Suppressor macrophage treated with lipopolysaccharide for 4 hours (primary cell): ENCODE results near the gene IRF2.
A peak's percentile ranks its signal among the peaks of the same experiment; 100 is the strongest.

Source experiments
- DNase-seq: peaks from one replicate; pipeline ENCODE4 v3.0.0-alpha.2; 2020

Gene IRF2

DNA sequence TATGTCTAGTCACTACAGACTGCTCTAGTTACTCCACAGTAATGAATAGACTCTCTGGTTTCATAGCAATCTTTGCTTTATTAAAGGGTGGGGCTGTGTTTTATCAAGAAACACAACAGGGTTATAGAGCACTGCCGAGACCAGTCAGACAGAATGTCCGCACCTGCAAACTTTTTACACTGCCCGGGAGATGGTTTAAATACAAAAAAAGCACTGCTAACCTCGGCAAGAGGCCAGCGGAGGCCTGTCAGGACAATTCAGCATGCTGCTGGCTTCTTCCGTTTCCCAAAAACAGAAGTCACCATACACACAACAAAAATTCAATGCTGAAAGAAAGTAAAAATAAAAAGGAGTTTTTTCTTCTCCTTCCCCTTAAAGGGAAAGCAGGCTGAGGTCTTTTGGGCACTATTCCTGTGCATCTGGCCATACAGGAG lies 67.4 kb downstream of the IRF2 start:
- peak; percentile 51 for DNase-seq

DNA sequence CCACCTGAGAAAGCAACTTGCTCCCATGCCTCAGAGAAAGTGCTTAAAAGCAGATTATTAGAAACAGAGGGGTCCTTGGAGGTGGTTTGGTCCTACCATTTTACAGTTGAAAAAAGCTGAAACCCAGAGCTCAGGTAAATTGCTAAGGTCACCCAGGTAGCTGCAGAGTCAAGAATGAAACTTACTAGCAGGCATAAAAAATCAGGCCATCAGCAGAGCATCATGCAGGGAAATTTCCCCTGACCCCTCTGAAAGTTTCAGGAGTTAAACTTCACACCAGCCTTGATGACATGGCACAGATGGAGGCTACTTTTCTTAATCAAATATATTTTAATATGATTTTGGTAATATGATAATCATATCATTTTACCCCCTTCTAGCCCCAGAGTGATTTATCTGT lies 70.3 kb downstream of the IRF2 start:
- DNase-seq: no peak

DNA sequence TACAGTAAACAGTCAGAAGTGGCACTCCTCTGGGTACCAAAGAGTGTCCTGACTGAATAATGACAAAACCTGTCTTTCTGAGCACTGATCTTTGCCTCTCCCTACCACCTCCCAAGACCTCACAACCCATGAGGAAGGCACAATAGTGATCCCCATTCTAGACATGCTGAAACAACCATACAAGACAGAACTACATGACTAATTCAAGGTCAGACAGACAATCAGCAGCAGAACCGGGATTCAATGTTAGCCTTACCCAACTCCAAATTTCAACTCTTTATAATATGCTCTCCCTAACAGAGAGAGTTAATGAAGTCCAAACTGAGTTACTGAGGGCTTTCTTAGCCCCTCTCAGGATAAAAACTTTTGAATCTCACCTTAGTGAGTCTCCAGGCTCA lies 71.0 kb downstream of the IRF2 start:
- DNase-seq: no peak

DNA sequence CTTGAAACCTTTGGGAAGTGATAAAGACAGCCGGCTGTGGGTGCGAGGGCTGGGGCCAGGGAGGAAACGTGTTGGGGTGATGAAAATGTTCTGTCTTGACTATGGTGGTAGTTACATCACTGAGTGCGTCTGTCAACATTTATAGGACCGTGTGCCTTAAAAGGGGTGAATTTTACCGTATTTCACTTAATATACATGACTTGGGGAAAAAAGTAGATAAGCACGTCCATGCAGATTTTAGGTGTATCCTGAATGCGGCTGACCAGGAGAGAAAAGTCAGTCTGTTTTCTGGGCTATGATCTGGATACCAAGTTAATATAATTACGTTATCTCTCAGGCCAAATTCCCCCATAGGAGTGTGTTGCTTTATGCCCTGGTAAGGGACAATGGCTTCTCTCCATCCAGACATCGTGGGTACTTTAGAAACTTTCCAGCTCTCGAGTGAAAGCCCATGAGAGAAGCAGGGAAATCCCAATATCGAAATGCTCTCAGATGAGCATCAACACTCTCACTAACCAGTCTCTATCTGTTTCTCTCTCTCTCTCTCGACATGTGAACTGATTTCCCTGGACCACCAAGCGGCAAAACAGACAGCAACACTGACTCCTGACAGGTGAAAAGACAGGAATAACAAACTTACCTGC lies 71.5 kb downstream of the IRF2 start:
- DNase-seq: no peak

GRCh38 chr4:184402239-184402638 lies 72.1 kb downstream of the IRF2 start:
- no peak for DNase-seq

- DNase-seq: no peak
Observed at GRCh38 chr4:184401397-184402171, 72.8 kb downstream of the IRF2 start.

DNA sequence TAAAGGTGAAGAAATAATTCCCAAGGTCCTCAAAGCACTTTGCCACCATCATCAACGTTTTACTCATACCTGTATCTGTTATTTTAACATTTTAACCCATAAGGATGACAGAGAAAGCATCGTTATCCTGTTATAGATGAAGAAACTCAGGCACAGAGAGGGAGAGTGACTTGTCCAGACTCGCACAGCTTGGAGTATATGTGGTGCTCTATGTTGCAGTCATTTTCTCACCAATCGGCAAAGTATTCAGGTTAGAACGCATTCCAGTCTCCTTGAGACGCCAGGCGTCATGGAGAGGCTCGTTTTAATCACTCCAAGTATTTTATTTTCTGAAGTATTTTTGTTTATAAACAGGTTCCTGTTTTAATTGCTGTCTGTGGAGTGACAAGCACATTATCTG lies 73.5 kb downstream of the IRF2 start:
- no peak for DNase-seq

GRCh38 chr4:184400375-184400870 lies 73.9 kb downstream of the IRF2 start:
- peak; percentile 91 for DNase-seq

- no peak for DNase-seq
Observed at GRCh38 chr4:184399512-184399908, 74.8 kb downstream of the IRF2 start.

GRCh38 chr4:184398741-184399511 lies 75.4 kb downstream of the IRF2 start:
- no peak for DNase-seq

DNA sequence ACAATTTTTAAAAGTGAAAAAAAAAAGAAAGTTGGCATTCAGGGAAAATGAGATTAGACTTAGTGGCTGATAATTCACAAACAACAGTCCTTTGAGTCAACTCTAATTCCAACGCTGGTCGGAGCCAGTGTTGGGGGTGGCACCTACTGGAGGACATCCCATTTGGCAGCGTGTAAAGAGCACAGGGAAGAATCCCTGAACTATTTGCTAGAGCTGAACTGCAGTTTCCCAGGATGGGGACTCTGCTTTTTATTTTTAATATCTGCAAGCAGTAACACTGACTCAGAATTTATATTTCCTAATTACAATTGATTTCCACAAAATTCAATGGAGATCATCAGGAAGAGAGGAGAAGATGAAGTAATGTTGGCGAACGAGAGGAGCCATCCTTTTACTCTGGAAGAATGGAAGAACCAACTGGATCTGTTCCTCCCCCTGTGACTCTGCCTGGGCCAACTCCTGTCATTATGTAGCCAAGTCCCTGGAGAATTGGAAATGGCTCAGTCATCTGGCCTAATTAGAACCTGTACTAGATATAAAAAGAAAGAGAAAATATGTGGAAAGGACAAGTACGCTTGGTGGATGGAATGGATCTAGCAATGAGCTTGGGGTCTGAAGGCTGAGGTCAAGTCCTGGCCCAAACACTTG lies 76.7 kb downstream of the IRF2 start:
- no peak for DNase-seq

DNA sequence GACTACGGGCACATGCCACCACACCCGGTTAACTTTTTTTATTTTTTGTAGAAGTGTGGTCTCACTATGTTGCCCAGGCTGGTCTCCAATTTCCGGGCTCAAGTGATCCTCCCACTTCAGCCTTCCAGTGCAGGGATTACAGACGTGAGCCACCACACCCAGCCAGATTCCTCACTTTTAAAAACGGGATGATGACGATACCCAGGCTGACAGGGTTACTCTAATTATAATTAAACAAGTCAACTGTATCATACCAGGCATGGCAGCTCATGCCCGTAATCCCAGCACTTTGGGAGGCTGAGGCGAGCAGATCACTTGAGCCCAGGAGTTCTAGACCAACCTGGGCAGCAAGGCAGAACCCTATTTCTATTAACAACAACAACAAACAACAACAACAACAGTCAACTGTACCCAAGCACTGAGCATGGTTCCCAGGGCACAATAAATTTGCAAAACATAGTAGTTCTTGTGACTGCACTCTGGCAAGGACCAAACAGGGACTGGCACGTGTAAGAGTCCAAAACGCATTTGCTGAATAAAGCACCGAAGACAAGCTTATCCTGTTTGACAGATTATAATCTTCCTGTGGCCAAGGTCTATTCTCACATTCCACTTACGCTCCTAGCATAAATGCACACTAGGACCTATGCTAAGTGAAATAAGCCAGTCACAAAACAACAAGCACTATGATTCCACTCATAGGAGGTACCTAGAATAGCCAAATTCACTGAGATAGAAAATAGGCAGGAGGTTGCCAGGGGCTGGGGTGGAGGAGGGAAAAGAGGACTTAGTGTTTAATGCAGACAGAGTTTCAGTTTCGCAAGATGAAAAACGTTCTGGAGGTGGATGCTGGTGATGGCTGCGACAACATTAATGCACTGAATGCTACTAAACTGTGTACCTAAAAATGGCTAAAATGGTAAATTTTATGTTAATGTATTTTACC lies 77.5 kb downstream of the IRF2 start:
- DNase-seq: no peak

DNA sequence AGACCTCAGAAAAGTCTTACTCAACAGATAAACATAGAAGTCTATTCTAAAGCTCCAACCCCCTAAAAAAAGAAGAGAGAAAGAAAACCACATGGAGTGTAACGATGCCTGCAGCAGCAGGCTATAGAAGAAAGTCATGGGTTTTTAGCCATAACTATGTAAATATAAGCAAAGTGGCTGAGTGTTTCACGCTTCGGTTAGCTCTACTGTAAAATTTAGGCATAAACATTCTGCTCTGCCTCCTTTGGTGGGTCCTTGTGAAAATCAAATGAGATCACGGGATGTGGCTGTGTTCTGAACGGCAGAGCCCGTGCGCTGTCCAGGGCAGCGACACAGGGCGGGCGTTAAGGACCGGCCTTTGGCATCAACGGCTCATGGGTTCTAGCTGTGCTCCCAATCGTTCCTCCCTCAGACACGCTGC lies 78.4 kb downstream of the IRF2 start:
- DNase-seq: no peak

DNA sequence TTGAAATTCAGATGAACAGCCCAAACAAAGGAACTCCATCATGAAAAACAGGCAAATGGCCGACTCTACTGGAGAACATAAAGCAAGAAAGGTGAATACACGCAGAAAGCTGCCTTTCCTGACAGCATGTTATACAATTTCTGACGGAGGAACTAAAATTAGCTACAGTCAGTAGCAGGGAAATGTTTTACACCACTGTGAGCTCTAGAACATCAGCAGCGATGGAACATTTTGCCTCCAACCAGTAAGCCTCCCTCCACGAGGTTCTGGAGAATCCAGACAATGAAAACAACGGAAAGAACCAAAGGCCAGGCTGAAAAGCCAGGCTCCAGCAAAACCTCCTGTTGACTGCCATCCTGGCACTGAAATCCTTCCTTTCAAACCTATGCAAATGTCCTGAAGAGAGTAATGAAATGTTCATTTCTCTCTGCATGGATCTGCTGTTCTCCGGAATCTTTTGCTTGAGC lies 78.9 kb downstream of the IRF2 start:
- DNase-seq: no peak

DNA sequence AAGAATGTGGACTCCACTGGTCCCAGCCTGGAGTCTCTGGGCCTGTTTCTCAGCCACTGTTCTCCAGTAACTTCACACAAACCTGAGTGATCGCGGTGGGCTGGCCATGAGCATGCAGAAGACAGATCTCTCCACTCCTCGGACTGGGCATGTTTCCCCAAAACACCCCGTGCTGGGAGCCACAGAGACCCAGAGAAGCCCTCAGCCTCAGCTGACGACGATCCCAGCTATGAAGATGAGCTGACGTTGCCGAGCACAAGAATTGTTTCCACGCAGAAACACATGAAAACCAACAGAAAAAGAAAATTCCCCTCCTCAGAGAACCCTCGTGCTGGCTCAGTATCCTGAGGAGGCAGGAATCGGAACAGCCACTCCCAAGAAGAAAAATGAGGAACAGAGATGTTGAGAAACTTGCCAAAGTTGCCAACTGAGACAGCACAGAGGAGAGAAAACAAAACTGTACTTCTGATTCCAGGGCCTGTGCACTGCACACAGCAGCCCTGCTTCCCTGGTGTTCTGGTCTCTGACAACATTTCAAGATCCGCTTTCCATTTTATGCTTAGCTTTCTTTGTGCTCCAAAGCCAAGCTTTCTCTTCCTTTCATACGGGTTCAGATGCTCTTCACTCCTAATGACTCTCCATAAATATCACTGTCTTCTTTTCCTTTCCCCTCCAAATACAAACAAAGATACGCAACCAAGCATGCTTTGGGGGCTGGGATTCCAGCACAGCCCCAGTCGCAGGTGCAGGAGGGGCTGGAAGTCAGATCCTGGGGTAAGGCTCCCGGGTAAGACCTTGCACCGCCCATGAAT lies 81.4 kb downstream of the IRF2 start:
- peak; percentile 96 for DNase-seq

DNA sequence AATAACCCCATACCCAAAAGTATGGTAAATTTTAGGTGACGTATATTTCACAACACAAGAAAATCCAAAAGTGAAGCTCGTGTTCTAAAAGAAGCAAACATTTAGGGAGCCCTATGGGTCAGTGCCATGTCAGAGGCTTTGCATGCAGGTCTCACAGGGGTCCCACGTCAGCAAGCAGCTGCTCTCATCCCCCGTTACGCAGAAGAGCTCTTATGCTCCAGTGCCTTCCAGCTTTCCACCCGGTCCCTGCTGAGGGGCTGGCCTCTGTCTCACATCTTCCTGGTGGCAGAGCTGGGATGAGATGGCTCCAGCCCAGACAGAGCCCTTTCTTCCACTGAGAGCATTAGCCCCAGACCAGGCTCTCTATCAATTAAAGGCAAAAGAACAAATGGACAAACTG lies 82.0 kb downstream of the IRF2 start:
- peak; percentile 26 for DNase-seq

DNA sequence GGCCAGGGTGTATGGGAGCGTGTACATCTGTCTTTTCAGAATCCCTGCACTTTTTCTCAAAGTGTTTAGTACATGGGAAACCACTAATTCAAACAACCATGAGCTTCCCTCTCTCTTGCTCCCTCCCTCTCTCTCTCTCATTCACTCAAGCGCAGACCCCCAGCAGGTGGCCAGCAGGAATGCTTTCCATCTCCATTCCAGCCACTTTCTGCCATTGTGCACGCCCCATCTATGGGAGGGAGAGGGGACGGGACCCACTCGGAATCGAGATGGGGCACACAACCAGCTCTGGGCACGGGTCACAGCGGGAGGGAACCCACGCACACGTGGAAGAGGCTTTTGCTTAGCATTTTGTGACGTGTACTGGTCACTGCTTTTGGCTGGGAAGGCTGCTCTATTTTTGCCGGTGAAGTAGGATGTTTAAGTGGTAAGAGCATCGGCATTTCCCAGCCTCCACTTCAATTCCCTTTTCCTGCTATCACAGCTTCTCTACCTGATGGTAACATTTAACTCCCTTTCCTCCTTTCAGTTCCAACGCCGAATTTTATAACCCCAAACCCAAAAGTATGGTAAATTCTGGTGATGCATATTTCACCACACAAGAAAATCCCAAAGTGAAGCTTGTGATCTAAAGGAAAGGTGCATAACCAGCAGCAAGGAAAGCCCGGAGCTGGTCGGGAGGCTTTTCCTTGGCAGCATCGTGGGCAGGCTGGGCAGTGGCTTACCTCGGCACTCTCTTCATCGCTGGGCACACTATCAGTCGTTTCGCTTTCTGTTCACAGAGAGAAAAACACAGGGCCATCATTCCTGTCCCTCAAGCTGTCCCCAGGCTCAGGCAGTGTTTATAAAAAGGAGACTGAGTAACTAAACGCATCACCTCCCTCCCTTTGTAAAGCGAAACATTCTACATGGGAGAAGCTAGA lies 84.1 kb downstream of the IRF2 start:
- DNase-seq: peak; percentile 58

GRCh38 chr4:184388106-184388505 lies 86.2 kb downstream of the IRF2 start:
- DNase-seq: no peak

DNA sequence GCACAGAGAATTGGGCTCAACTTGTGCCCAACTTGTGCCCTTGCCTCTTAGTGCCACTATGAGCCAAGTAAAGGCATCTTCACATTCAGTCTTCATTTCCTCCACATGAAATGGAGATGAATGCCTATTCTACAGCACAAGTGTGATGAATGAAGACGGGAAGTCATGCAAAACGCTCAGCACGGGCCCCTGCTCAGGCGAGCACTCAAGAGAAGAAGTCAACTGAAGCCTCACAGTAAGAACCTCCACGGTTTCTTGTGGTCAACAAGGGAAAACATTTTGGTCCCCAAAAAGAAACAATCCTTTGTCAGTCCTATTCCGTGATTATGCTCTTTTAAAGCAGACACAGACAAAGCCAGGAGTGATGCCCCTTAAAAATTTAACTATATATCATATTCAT lies 87.0 kb downstream of the IRF2 start:
- no peak for DNase-seq

DNA sequence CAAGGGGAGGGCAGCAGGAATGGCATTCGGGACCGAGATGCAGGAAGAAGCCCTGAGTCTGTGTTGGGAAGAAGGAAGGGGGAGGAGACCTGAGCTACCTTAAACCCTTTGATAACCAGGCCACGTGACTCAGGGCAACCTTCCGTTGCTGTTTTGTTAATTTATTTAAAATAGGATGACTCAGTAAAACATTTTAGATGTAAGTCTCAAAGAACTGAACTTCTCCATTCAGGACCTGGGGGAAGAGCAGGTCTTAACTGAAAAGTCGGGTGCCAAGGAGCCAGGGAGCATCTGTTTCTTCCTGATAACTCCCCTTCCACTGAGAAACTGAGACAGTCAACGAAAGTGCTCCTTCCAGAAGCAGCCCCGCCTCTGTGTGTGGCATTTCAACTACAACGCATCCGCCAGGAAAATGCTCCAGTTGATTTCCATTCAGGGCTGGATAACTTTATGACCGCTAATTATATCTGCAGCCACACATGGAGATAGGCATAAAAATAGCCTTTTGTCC lies 88.0 kb downstream of the IRF2 start:
- DNase-seq: no peak
